ENCODE data around the gene IGSF23. TPM values are rescaled to one million over a fixed set of nuclear protein-coding genes. Genes with fewer than 3 reads are reported as not detected.
"Not testable (repeated sequence)": the region's sequence is repeated elsewhere in the genome, so short reads cannot be mapped to it uniquely, and the experiment has no call there.

Gene IGSF23
- total RNA-seq, 4 donors from 2014 or later, result not detected

- intact Hi-C loops (cut with DNase I; ENCODE audit: low total_unique reads), result no loop called here
- no peak overlapping the region for H3K4me3 ChIP-seq (ENCODE audit: low read depth, poor library complexity, severe bottlenecking)
- no peak for TF ChIP-seq CTCF (IDR thresholded peaks at IDR 0.05)
- TF ChIP-seq POLR2A (IDR thresholded peaks at IDR 0.05), result no peak
- WGBS, 2 donors, result 57 to 70% methylated on average over 9 of the region's 9 CpGs
- no peak for DNase-seq (ENCODE audit: low spot score in 2 of 2)
Measured at GRCh38 chr19:44590245-44591059, 22.9 kb upstream of the IGSF23 start.

GRCh38 chr19:44591340-44591993 is 21.9 kb upstream of the IGSF23 start:
- DNase-seq (ENCODE audit: low spot score in 2 of 2); intact Hi-C loops (cut with DNase I; ENCODE audit: low total_unique reads); H3K4me3 ChIP-seq (ENCODE audit: low read depth, poor library complexity, severe bottlenecking): not testable (repeated sequence)
- WGBS, 2 donors, result 79% methylated on average over 9 of the region's 9 CpGs

GRCh38 chr19:44592451-44592890 is 20.9 kb upstream of the IGSF23 start:
- intact Hi-C loops (cut with DNase I; ENCODE audit: low total_unique reads), result no loop called here
- WGBS, 2 donors, result 42 to 67% methylated on average over 2 of the region's 2 CpGs
- no peak for TF ChIP-seq POLR2A (IDR thresholded peaks at IDR 0.05)
- TF ChIP-seq CTCF (IDR thresholded peaks at IDR 0.05), result no peak
- no peak for DNase-seq (ENCODE audit: low spot score in 2 of 2)
- H3K4me3 ChIP-seq (ENCODE audit: low read depth, poor library complexity, severe bottlenecking), result no peak overlapping the region

GRCh38 chr19:44593294-44593693 is 20.1 kb upstream of the IGSF23 start:
- intact Hi-C loops (cut with DNase I; ENCODE audit: low total_unique reads), result no loop called here
- H3K4me3 ChIP-seq (ENCODE audit: low read depth, poor library complexity, severe bottlenecking), result no peak overlapping the region
- TF ChIP-seq CTCF (IDR thresholded peaks at IDR 0.05) (no peak), POLR2A (IDR thresholded peaks at IDR 0.05) (no peak)
- 79 to 82% methylated on average over 1 of the region's 1 CpG for WGBS, 2 donors
- no peak for DNase-seq (ENCODE audit: low spot score in 2 of 2)

GRCh38 chr19:44593866-44594266 is 19.5 kb upstream of the IGSF23 start:
- 22 to 30% methylated on average over 1 of the region's 1 CpG for WGBS, 2 donors
- H3K4me3 ChIP-seq (ENCODE audit: low read depth, poor library complexity, severe bottlenecking); DNase-seq (ENCODE audit: low spot score in 2 of 2); intact Hi-C loops (cut with DNase I; ENCODE audit: low total_unique reads): not testable (repeated sequence)

- intact Hi-C loops (cut with DNase I; ENCODE audit: low total_unique reads), result no loop called here
- 67 to 76% methylated on average over 10 of the region's 10 CpGs for WGBS, 2 donors
- no peak for DNase-seq (ENCODE audit: low spot score in 2 of 2)
- no peak for TF ChIP-seq POLR2A (IDR thresholded peaks at IDR 0.05)
- no peak for TF ChIP-seq CTCF (IDR thresholded peaks at IDR 0.05)
- H3K4me3 ChIP-seq (ENCODE audit: low read depth, poor library complexity, severe bottlenecking), result no peak overlapping the region
Measured at GRCh38 chr19:44596428-44597130, 16.8 kb upstream of the IGSF23 start.
